HepG2 (cell line): ENCODE results near the gene RGS19. TPM values are rescaled to one million over a fixed set of nuclear protein-coding genes. Genes with fewer than 3 reads are reported as not detected.
A peak's percentile ranks its signal among the peaks of the same experiment; 100 is the strongest.

Source experiments
- HNF1A ChIP-seq, 2 experiments: sonication (generic) in 1 of 2; formaldehyde crosslinking in 1 of 2; IDR thresholded peaks; 2 replicates each; pipeline versions ENCODE4 v1.4.0 to v1.6.1; 2016 to 2020; ENCODE audit warnings: borderline replicate concordance in 1 of 2, low read depth in 1 of 2, mild to moderate bottlenecking in 1 of 2, missing genetic modification reagents in 1 of 2
- IRX3 ChIP-seq: sonication (generic); formaldehyde crosslinking; IDR thresholded peaks from 2 replicates; pipeline ENCODE4 v1.8.1; 2023; ENCODE audit warnings: mild to moderate bottlenecking, low read depth, missing genetic modification reagents, borderline replicate concordance
- JUND ChIP-seq: sonication (generic); formaldehyde crosslinking; IDR thresholded peaks from 2 replicates; pipeline ENCODE4 v1.8.0; 2022; ENCODE audit warnings: mild to moderate bottlenecking, missing genetic modification reagents
- NPAS2 ChIP-seq: sonication (generic); formaldehyde crosslinking; IDR thresholded peaks from 2 replicates; pipeline ENCODE4 v1.8.0; 2022; ENCODE audit warnings: mild to moderate bottlenecking, missing genetic modification reagents, borderline replicate concordance
- REPIN1 ChIP-seq: sonication (generic); formaldehyde crosslinking; IDR thresholded peaks from 2 replicates; pipeline ENCODE4 v1.8.0; 2022; ENCODE audit warnings: missing genetic modification reagents, low read depth, mild to moderate bottlenecking, borderline replicate concordance
- SALL1 ChIP-seq: sonication (generic); formaldehyde crosslinking; IDR thresholded peaks from 2 replicates; pipeline ENCODE4 v1.8.0; 2022; ENCODE audit warnings: mild to moderate bottlenecking, missing genetic modification reagents
- SKI ChIP-seq: fragments of 450-650 bp; IDR thresholded peaks from one replicate; pipeline ENCODE4 v1.6.1; 2018; ENCODE audit warnings: mild to moderate bottlenecking; ENCODE audit not compliant: partially characterized antibody
- SNAPC2 ChIP-seq: sonication (generic); formaldehyde crosslinking; IDR thresholded peaks from 2 replicates; pipeline ENCODE4 v1.8.1; 2022; ENCODE audit warnings: mild to moderate bottlenecking, missing genetic modification reagents
- STAG1 ChIP-seq: sonication (generic); formaldehyde crosslinking; IDR thresholded peaks from 2 replicates; pipeline ENCODE4 v1.4.0; 2020; ENCODE audit warnings: missing genetic modification reagents
- TBP ChIP-seq: sonication (generic); formaldehyde crosslinking; IDR thresholded peaks from 2 replicates; pipeline ENCODE4 v1.5.0; 2020; ENCODE audit warnings: missing genetic modification reagents
- ZBTB7A ChIP-seq: sonication (generic); formaldehyde crosslinking; IDR thresholded peaks from 2 replicates; pipeline ENCODE4 v1.8.0; 2022; ENCODE audit warnings: mild to moderate bottlenecking, missing genetic modification reagents
- ZNF276 ChIP-seq: sonication (generic); formaldehyde crosslinking; IDR thresholded peaks from 2 replicates; pipeline ENCODE4 v1.4.0; 2020; ENCODE audit warnings: mild to moderate bottlenecking, low read depth, missing genetic modification reagents
- ZNF329 ChIP-seq: sonication (generic); formaldehyde crosslinking; IDR thresholded peaks from 2 replicates; pipeline ENCODE4 v1.9.0; 2021; ENCODE audit warnings: low read depth, mild to moderate bottlenecking, missing genetic modification reagents
- ZNF44 ChIP-seq: sonication (generic); formaldehyde crosslinking; IDR thresholded peaks from 2 replicates; pipeline ENCODE4 v1.5.1; 2020; ENCODE audit warnings: mild to moderate bottlenecking, missing genetic modification reagents
- ZNF564 ChIP-seq: sonication (generic); formaldehyde crosslinking; IDR thresholded peaks from 2 replicates; pipeline ENCODE4 v1.8.1; 2023; ENCODE audit warnings: mild to moderate bottlenecking, missing genetic modification reagents
- ZNF614 ChIP-seq: IDR thresholded peaks from 2 replicates; pipeline ENCODE4 v1.6.1; 2018; ENCODE audit warnings: missing biosample characterization, missing genetic modification reagents, inconsistent platforms, borderline replicate concordance
- ZNF660 ChIP-seq: sonication (generic); formaldehyde crosslinking; IDR thresholded peaks from 2 replicates; pipeline ENCODE4 v1.5.1; 2020; ENCODE audit warnings: mild to moderate bottlenecking, low read depth, missing genetic modification reagents, borderline replicate concordance
- ZNF703 ChIP-seq: sonication (generic); formaldehyde crosslinking; IDR thresholded peaks from 2 replicates; pipeline ENCODE4 v1.5.1; 2020; ENCODE audit warnings: missing genetic modification reagents, mild to moderate bottlenecking, moderate library complexity, borderline replicate concordance
- ZNF773 ChIP-seq: sonication (generic); formaldehyde crosslinking; IDR thresholded peaks from 2 replicates; pipeline ENCODE4 v1.4.0; 2020; ENCODE audit warnings: missing genetic modification reagents, borderline replicate concordance
- ZNF792 ChIP-seq: IDR thresholded peaks from 2 replicates; pipeline ENCODE4 v1.6.1; 2016
- polyA plus RNA-seq, 8 experiments: library from polyadenylated mRNA; depleted of rRNA in 3 of 8; stranded (reverse) in 7 of 8; unstranded in 1 of 8; fragments of >200 nt; fragmentation: Illumina TruSeq in 4 of 8; extraction: Trizol in 4 of 8; gene quantifications; 2 replicates each; pipeline versions ENCODE4 v1.2.1 to v1.2.3, GENCODE V29; 2011 to 2016; ENCODE audit warnings: low read depth in 4 of 8, missing spikeins in 1 of 8, mixed read lengths in 1 of 8; ENCODE audit not compliant: insufficient read depth in 1 of 8
- total RNA-seq, 5 experiments: library from RNA; depleted of rRNA; stranded (reverse); fragments of >200 nt; fragmentation: Illumina TruSeq; extraction: Trizol; gene quantifications; 2 replicates each; pipeline ENCODE4 v1.2.3, GENCODE V29; 2016; ENCODE audit warnings: low read depth in 1 of 5
- TF ChIP-seq, protein P1 (sequence below): sonication (generic); formaldehyde crosslinking; IDR thresholded peaks from 2 replicates; pipeline ENCODE4 v1.8.0; 2023; ENCODE audit warnings: mild to moderate bottlenecking, missing genetic modification reagents

RGS19 gene
- total and polyA plus RNA-seq, 2 of the 13 experiments (the other 11 are each of a cell fraction or from before 2014, with no cell fraction given), result 10.7 to 11.9 TPM

- peak; percentile 93 for TF ChIP-seq ZBTB7A
- TF ChIP-seq ZNF703, result no peak; the same call in 1 of the 2 replicates
- TF ChIP-seq ZNF792 (CRISPR knock-in tag), result peak; percentile 76
- TF ChIP-seq, protein P1, sequence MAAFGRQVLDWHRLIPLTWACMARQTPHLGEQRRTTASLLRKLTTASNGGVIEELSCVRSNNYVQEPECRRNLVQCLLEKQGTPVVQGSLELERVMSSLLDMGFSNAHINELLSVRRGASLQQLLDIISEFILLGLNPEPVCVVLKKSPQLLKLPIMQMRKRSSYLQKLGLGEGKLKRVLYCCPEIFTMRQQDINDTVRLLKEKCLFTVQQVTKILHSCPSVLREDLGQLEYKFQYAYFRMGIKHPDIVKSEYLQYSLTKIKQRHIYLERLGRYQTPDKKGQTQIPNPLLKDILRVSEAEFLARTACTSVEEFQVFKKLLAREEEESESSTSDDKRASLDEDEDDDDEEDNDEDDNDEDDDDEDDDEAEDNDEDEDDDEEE (CRISPR knock-in tag), result no peak
- peak; percentile 67; the same call in 1 of the 2 replicates for TF ChIP-seq ZNF564
- TF ChIP-seq IRX3 (CRISPR knock-in tag), result no peak
- 0 out of 2 replicates have a peak, but pooled peaks have one; percentile 71 for TF ChIP-seq ZNF773 (CRISPR knock-in tag)
- peak; percentile 70 for TF ChIP-seq STAG1 (CRISPR knock-in tag)
- peak; percentile 9; the same call in 1 of the 2 replicates for TF ChIP-seq ZNF44 (CRISPR knock-in tag)
- no peak; the same call in 1 of the 2 replicates for TF ChIP-seq ZNF276 (CRISPR knock-in tag)
- no peak for TF ChIP-seq NPAS2 (CRISPR knock-in tag)
- 0 out of 2 replicates have a peak, but pooled peaks have one; percentile 91 for TF ChIP-seq ZNF660 (CRISPR knock-in tag)
- TF ChIP-seq REPIN1, result no peak
- peak; percentile 97 for TF ChIP-seq ZNF614 (CRISPR knock-in tag)
- peak; percentile 71; the same call in 1 of the 2 replicates for TF ChIP-seq SNAPC2 (CRISPR knock-in tag)
- TF ChIP-seq ZNF329, result no peak
- TF ChIP-seq HNF1A (IDR thresholded peaks at IDR 0.05; ENCODE audit: low read depth), result peak; percentile 46; the same call in 1 of the 2 replicates
- peak; percentile 11; the same call in 1 of the 2 replicates for TF ChIP-seq HNF1A (CRISPR knock-in tag; IDR thresholded peaks at IDR 0.05; ENCODE audit: borderline replicate concordance)
- TF ChIP-seq TBP (CRISPR knock-in tag), result peak; percentile 55; the same call in 1 of the 2 replicates
- peak; percentile 23 for TF ChIP-seq SKI
- peak; percentile 63; the same call in 1 of the 2 replicates for TF ChIP-seq SALL1 (CRISPR knock-in tag)
- TF ChIP-seq JUND (CRISPR knock-in tag), result peak; percentile 56; the same call in 1 of the 2 replicates
These were observed 25.3 kb downstream of the RGS19 start (continued) for GRCh38 chr20:64053841-64054661.
